ENCODE data around the gene INAFM1. TPM values are rescaled to one million over a fixed set of nuclear protein-coding genes. Genes with fewer than 3 reads are reported as not detected.

The INAFM1 gene
- total and polyA plus RNA-seq, 9 of the 15 experiments (the other 6 are each of a cell fraction or from before 2014, with no cell fraction given): 0.71 to 30.9 (median 3.1) TPM

- peak in 1 of 2 experiments; percentile 71 for TF ChIP-seq AFF1 (IDR thresholded peaks at IDR 0.05; ENCODE audit: low read depth in 1 of 2, partially characterized antibody in 2 of 2)
- no peak for TF ChIP-seq GMEB1 (CRISPR knock-in tag; IDR thresholded peaks at IDR 0.05)
- 0 out of 2 replicates have a peak, but pooled peaks have one; percentile 22 for TF ChIP-seq ERF (CRISPR knock-in tag; IDR thresholded peaks at IDR 0.05)
- no peak for TF ChIP-seq NFE2 (IDR thresholded peaks at IDR 0.05; ENCODE audit: low read depth)
- peak; percentile 77 for TF ChIP-seq RAD51 (IDR thresholded peaks at IDR 0.05; ENCODE audit: borderline replicate concordance, low read depth)
- TF ChIP-seq PURB (CRISPR knock-in tag; IDR thresholded peaks at IDR 0.05; ENCODE audit: low read depth): no peak
- peak in 1 of 2 experiments; percentile 16; a peak in 1 of 4 replicates for TF ChIP-seq SIN3A (IDR thresholded peaks at IDR 0.05; ENCODE audit: borderline replicate concordance in 2 of 2, control insufficient read depth in 1 of 2, low read depth in 2 of 2, low read length in 2 of 2)
- peak; percentile 52; the same call in 1 of the 2 replicates for TF ChIP-seq NR2C2 (CRISPR knock-in tag; IDR thresholded peaks at IDR 0.05)
- TF ChIP-seq NR2C2 (tag; IDR thresholded peaks at IDR 0.05): 0 out of 2 replicates have a peak, but pooled peaks have one; percentile 2
- no peak for TF ChIP-seq ZNF3 (CRISPR knock-in tag; IDR thresholded peaks at IDR 0.05)
- TF ChIP-seq POLR3A (IDR thresholded peaks at IDR 0.05; ENCODE audit: borderline replicate concordance, extremely low read depth, insufficient read depth, insufficient read length): no peak
- TF ChIP-seq ZEB2 (IDR thresholded peaks at IDR 0.05): peak; percentile 84
- no peak for TF ChIP-seq RFX7 (CRISPR knock-in tag; IDR thresholded peaks at IDR 0.05)
- peak; percentile 28; the same call in 1 of the 2 replicates for TF ChIP-seq GABPB1 (CRISPR knock-in tag; IDR thresholded peaks at IDR 0.05)
- TF ChIP-seq YY1 (IDR thresholded peaks at IDR 0.05; ENCODE audit: borderline replicate concordance in 1 of 3, control insufficient read depth in 1 of 3, extremely low read depth in 1 of 3, insufficient read depth in 3 of 3, insufficient read length in 1 of 3, insufficient replicate concordance in 2 of 3, low read depth in 1 of 3, low read length in 2 of 3): no peak
- peak; percentile 63 for TF ChIP-seq ARID1B (IDR thresholded peaks at IDR 0.05)
Measured at GRCh38 chr19:47231215-47232054, 43.2 kb upstream of the INAFM1 start (continued).

All from K562 (cell line).